ENCODE data around the gene ATP6V0A1.

GRCh38 chr17:42547698-42548069, 89.0 kb downstream of the ATP6V0A1 start:
- TF ChIP-seq CTCF (conservative IDR thresholded peaks at IDR 0.05; ENCODE audit: low read depth, low read length) (no peak), EZH2phosphoT487 (IDR thresholded peaks at IDR 0.05; ENCODE audit: borderline replicate concordance, low read length) (no peak), EZH2 (IDR thresholded peaks at IDR 0.05; ENCODE audit: low read length, unreplicated experiment) (no peak)

Data from PC-3 (cell line).